H9 (cell line): ENCODE data around the gene RHOC. TPM values are rescaled to one million over a fixed set of nuclear protein-coding genes. Genes with fewer than 3 reads are reported as not detected.

ENCODE experiments used
- DNase-seq: peaks from one replicate; pipeline ENCODE4 v3.0.0-alpha.2; 2017
- H2AFZ ChIP-seq: one replicate; pipeline ENCODE4 v1.6.1; 2013; ENCODE audit warnings: mild to moderate bottlenecking, low read length, control low read depth, moderate library complexity
- H2AK5ac ChIP-seq: 2 replicates; pipeline ENCODE4 v1.6.1; 2013; ENCODE audit warnings: low read length, control low read depth, mixed read lengths; ENCODE audit not compliant: insufficient read length
- H2BK120ac ChIP-seq: one replicate; pipeline ENCODE4 v1.6.1; 2013; ENCODE audit warnings: low read depth, mild to moderate bottlenecking, low read length, control low read depth, inconsistent platforms; ENCODE audit not compliant: poor library complexity, severe bottlenecking
- H2BK12ac ChIP-seq: 2 replicates; pipeline ENCODE4 v1.6.1; 2013; ENCODE audit warnings: low read length, control low read depth, mixed read lengths, low read depth; ENCODE audit not compliant: insufficient read length
- H2BK15ac ChIP-seq: 2 replicates; pipeline ENCODE4 v1.6.1; 2013; ENCODE audit warnings: low read depth, low read length, control low read depth
- H2BK20ac ChIP-seq: one replicate; pipeline ENCODE4 v1.6.1; 2013; ENCODE audit warnings: low read depth, mild to moderate bottlenecking, low read length, control low read depth, inconsistent platforms; ENCODE audit not compliant: poor library complexity, severe bottlenecking
- H2BK5ac ChIP-seq: 2 replicates; pipeline ENCODE4 v1.6.1; 2013; ENCODE audit warnings: low read length, control low read depth, mixed read lengths; ENCODE audit not compliant: insufficient read length
- H3K14ac ChIP-seq: 2 replicates; pipeline ENCODE4 v1.6.1; 2013; ENCODE audit warnings: low read length, control low read depth; ENCODE audit not compliant: insufficient read depth
- H3K18ac ChIP-seq: 2 replicates; pipeline ENCODE4 v1.6.1; 2013; ENCODE audit warnings: low read depth, mild to moderate bottlenecking, mixed read lengths, low read length, control low read depth; ENCODE audit not compliant: insufficient read length
- H3K23ac ChIP-seq: 2 replicates; pipeline ENCODE4 v1.6.1; 2013; ENCODE audit warnings: low read length, control low read depth, mixed read lengths, low read depth; ENCODE audit not compliant: insufficient read length
- H3K23me2 ChIP-seq: 2 replicates; pipeline ENCODE4 v1.6.1; 2013; ENCODE audit warnings: low read depth, mild to moderate bottlenecking, mixed read lengths, low read length, control low read depth; ENCODE audit not compliant: insufficient read length, poor library complexity, severe bottlenecking
- H3K27ac ChIP-seq: 2 replicates; pipeline ENCODE4 v1.5.1; 2013; ENCODE audit warnings: low read length, control low read depth, mixed read lengths, low read depth; ENCODE audit not compliant: insufficient read length
- H3K27me3 ChIP-seq: 2 replicates; pipeline ENCODE4 v1.6.1; 2013; ENCODE audit warnings: low read length, control low read depth, inconsistent platforms; ENCODE audit not compliant: insufficient read depth
- H3K4ac ChIP-seq: 2 replicates; pipeline ENCODE4 v1.6.1; 2013; ENCODE audit warnings: low read depth, mild to moderate bottlenecking, control low read depth, inconsistent platforms, low read length, moderate library complexity
- H3K4me1 ChIP-seq: 2 replicates; pipeline ENCODE4 v1.6.1; 2013; ENCODE audit warnings: low read length, control low read depth, inconsistent platforms; ENCODE audit not compliant: insufficient read depth
- H3K4me2 ChIP-seq: 2 replicates; pipeline ENCODE4 v1.6.1; 2013; ENCODE audit warnings: low read length, control low read depth, mixed read lengths; ENCODE audit not compliant: insufficient read length, insufficient read depth
- H3K56ac ChIP-seq: 2 replicates; pipeline ENCODE4 v1.6.1; 2013; ENCODE audit warnings: low read depth, mild to moderate bottlenecking, mixed read lengths, low read length, control low read depth; ENCODE audit not compliant: insufficient read length
- H3K79me1 ChIP-seq: 2 replicates; pipeline ENCODE4 v1.6.1; 2013; ENCODE audit warnings: low read depth, mild to moderate bottlenecking, moderate library complexity, low read length, control low read depth, inconsistent platforms; ENCODE audit not compliant: insufficient read depth, poor library complexity, severe bottlenecking
- H3K79me2 ChIP-seq: 2 replicates; pipeline ENCODE4 v1.6.1; 2013; ENCODE audit warnings: low read length, control low read depth, inconsistent platforms; ENCODE audit not compliant: insufficient read depth
- H3K9ac ChIP-seq: 2 replicates; pipeline ENCODE4 v1.6.1; 2013; ENCODE audit warnings: low read length, control low read depth, mixed read lengths; ENCODE audit not compliant: insufficient read length; ENCODE audit errors: extremely low read depth
- H3K9me3 ChIP-seq: one replicate; pipeline ENCODE4 v1.6.1; 2013; ENCODE audit warnings: low read depth, low read length, inconsistent platforms; ENCODE audit not compliant: control insufficient read depth
- H3T11ph ChIP-seq: one replicate; pipeline ENCODE4 v1.6.1; 2013; ENCODE audit warnings: mild to moderate bottlenecking, low read length, control low read depth, inconsistent platforms
- H4K20me1 ChIP-seq: one replicate; pipeline ENCODE4 v1.6.1; 2013; ENCODE audit not compliant: control insufficient read depth, insufficient read length, insufficient read depth
- H4K5ac ChIP-seq: 2 replicates; pipeline ENCODE4 v1.6.1; 2013; ENCODE audit warnings: low read depth, mild to moderate bottlenecking, mixed read lengths, low read length, control low read depth; ENCODE audit not compliant: insufficient read length
- H4K8ac ChIP-seq: replicated peaks from 2 replicates; pipeline ENCODE4 v1.6.1; 2013; ENCODE audit warnings: low read length, control low read depth, mixed read lengths, low read depth; ENCODE audit not compliant: insufficient read length
- H4K91ac ChIP-seq: 2 replicates; pipeline ENCODE4 v1.6.1; 2013; ENCODE audit warnings: low read depth, mild to moderate bottlenecking, moderate library complexity, mixed read lengths, low read length, control low read depth; ENCODE audit not compliant: insufficient read length
- H3K27ac Mint-ChIP-seq, 3 experiments: 2 replicates in 2 of 3; 3 replicates in 1 of 3; pipeline ENCODE4 v1.8.0; 2020 to 2021; ENCODE audit warnings: mixed read lengths in 3 of 3, mild to moderate bottlenecking in 1 of 3, moderate library complexity in 1 of 3
- H3K27me3 Mint-ChIP-seq: 2 replicates; pipeline ENCODE4 v1.8.0; 2021; ENCODE audit warnings: low read depth, mild to moderate bottlenecking, moderate library complexity, mixed read lengths
- H3K36me3 Mint-ChIP-seq, 3 experiments: 2 replicates in 2 of 3; 3 replicates in 1 of 3; pipeline ENCODE4 v1.8.0; 2020 to 2021; ENCODE audit warnings: low read depth in 3 of 3, mixed read lengths in 3 of 3; ENCODE audit not compliant: insufficient read depth in 1 of 3
- H3K4me1 Mint-ChIP-seq, 2 experiments: 2 replicates each; pipeline ENCODE4 v1.8.0; 2020; ENCODE audit warnings: mixed read lengths in 2 of 2
- H3K4me3 Mint-ChIP-seq, 2 experiments: 2 replicates in 1 of 2; 3 replicates in 1 of 2; pipeline ENCODE4 v1.8.0; 2020 to 2021; ENCODE audit warnings: mild to moderate bottlenecking in 2 of 2, mixed read lengths in 2 of 2, moderate library complexity in 1 of 2
- H3K9me3 Mint-ChIP-seq, 2 experiments: 2 replicates in 1 of 2; 3 replicates in 1 of 2; pipeline ENCODE4 v1.8.0; 2020; ENCODE audit warnings: mild to moderate bottlenecking in 2 of 2, mixed read lengths in 2 of 2, moderate library complexity in 1 of 2
- CTCF ChIP-seq: fragments of 200-600 bp; sonication (generic); conservative IDR thresholded peaks from 3 replicates; pipeline ENCODE4 v1.8.0; 2021; ENCODE audit warnings: antibody characterized with exemption, mild to moderate bottlenecking
- WGBS: extraction: QIAGEN DNeasy Blood & Tissue Kit; methylation state at CpG from one replicate; pipeline ENCODE4 v1.1.7; 2013; ENCODE audit warnings: missing lambda C conversion rate, low lambda C conversion rate, mixed read lengths; ENCODE audit not compliant: insufficient read length; ENCODE audit errors: extremely low coverage; 5-methylcytosine and 5-hydroxymethylcytosine counted together
- total RNA-seq: library from RNA; stranded (reverse); gene quantifications from 2 replicates; pipeline ENCODE4 v1.2.1, GENCODE V29; 2021

Gene RHOC
- total RNA-seq, 1 experiment from 2014 or later: 68.9 TPM

GRCh38 chr1:112731451-112731850 lies 24.5 kb upstream of the RHOC start:
- Mint-ChIP-seq H3K27ac (no peak overlapping the region), H3K36me3 (peaks cover 0 to 6% (median 0%) of the 10 kb centered on the region in 3 experiments; a peak in 3 of 7 replicates), H3K9me3 (peaks cover 5 to 9% of the 10 kb centered on the region in 2 experiments; a peak in 3 of 5 replicates), H3K27me3 (peaks cover 57% of the 10 kb centered on the region), H3K4me1 (peaks cover 15 to 26% of the 10 kb centered on the region in 2 experiments), H3K4me3 (no peak overlapping the region)
- no peak overlapping the region for H3K27ac ChIP-seq
- no peak overlapping the region for H3K23ac ChIP-seq
- no peak overlapping the region for H2AFZ ChIP-seq
- no peak overlapping the region for H2BK120ac ChIP-seq
- H4K8ac ChIP-seq: no peak overlapping the region
- H3K9me3 ChIP-seq: no peaks in the 10 kb centered on the region
- H3K23me2 ChIP-seq: no peaks in the 10 kb centered on the region
- H2BK5ac ChIP-seq: no peak overlapping the region
- no peak overlapping the region for H3K56ac ChIP-seq
- H3K79me2 ChIP-seq: no peaks in the 10 kb centered on the region
- H4K20me1 ChIP-seq: no peaks in the 10 kb centered on the region
- WGBS: no CpG with 5 or more reads among the region's 1 CpG
- DNase-seq: no peak
- no peaks in the 10 kb centered on the region for H3K4me1 ChIP-seq
- no peak overlapping the region for H4K5ac ChIP-seq
- H3K79me1 ChIP-seq: no peaks in the 10 kb centered on the region
- no peak overlapping the region for H3K4ac ChIP-seq
- H2AK5ac ChIP-seq: no peak overlapping the region
- no peak overlapping the region for H2BK20ac ChIP-seq
- no peak overlapping the region for H3K9ac ChIP-seq
- H2BK12ac ChIP-seq: no peak overlapping the region
- H3T11ph ChIP-seq: no peak overlapping the region
- H2BK15ac ChIP-seq: no peak overlapping the region
- no peak overlapping the region for H3K4me2 ChIP-seq
- no peak overlapping the region for H3K14ac ChIP-seq
- H4K91ac ChIP-seq: no peak overlapping the region
- H3K27me3 ChIP-seq: no peaks in the 10 kb centered on the region
- no peak overlapping the region for H3K18ac ChIP-seq
- TF ChIP-seq CTCF: no peak
